Keratinocyte (primary cell): ENCODE results near the gene MYDGF. TPM values are rescaled to one million over a fixed set of nuclear protein-coding genes. Genes with fewer than 3 reads are reported as not detected.
A peak's percentile ranks its signal among the peaks of the same experiment; 100 is the strongest.

ENCODE experiments used
- DNase-seq: peaks from one replicate; pipeline ENCODE4 v3.0.0-alpha.2; 2011; ENCODE audit warnings: low read depth, missing footprints, low spot score
- FAIRE-seq: peaks from 2 replicates; lab custom pipeline; 2011; peaks lifted over from hg19 to GRCh38; lab: Jason Lieb, UNC
- H2AFZ ChIP-seq: 2 replicates; pipeline ENCODE4 v1.6.0; 2012; ENCODE audit warnings: low read length, control low read depth, inconsistent platforms; ENCODE audit not compliant: control insufficient read depth
- H3K27ac ChIP-seq: 2 replicates; pipeline ENCODE4 v1.5.1; 2011; ENCODE audit warnings: low read length; ENCODE audit not compliant: control insufficient read depth, insufficient read depth
- H3K27me3 ChIP-seq: 3 replicates; pipeline ENCODE4 v1.6.0; 2011; ENCODE audit warnings: low read length; ENCODE audit not compliant: control insufficient read depth, insufficient read depth; ENCODE audit errors: extremely low read depth
- H3K36me3 ChIP-seq, 2 experiments: 2 replicates in 1 of 2; 3 replicates in 1 of 2; pipeline ENCODE4 v1.5.1; 2011; ENCODE audit warnings: low read length in 2 of 2, mild to moderate bottlenecking in 1 of 2; ENCODE audit not compliant: control insufficient read depth in 2 of 2, insufficient read depth in 2 of 2; ENCODE audit errors: extremely low read depth in 1 of 2
- H3K4me1 ChIP-seq: 3 replicates; pipeline ENCODE4 v1.5.1; 2011; ENCODE audit warnings: low read length; ENCODE audit not compliant: control insufficient read depth, insufficient read depth; ENCODE audit errors: extremely low read depth
- H3K4me2 ChIP-seq: 3 replicates; pipeline ENCODE4 v1.6.0; 2011; ENCODE audit warnings: low read depth, low read length; ENCODE audit not compliant: control insufficient read depth, insufficient read depth; ENCODE audit errors: extremely low read depth
- H3K4me3 ChIP-seq, 3 experiments: fragments of 200-600 bp in 1 of 3; sonication (generic) in 1 of 3; 2 replicates in 2 of 3; 3 replicates in 1 of 3; pipeline ENCODE4 v1.5.1; 2011 to 2016; ENCODE audit warnings: low read length in 3 of 3, mild to moderate bottlenecking in 3 of 3, control low read depth in 2 of 3, inconsistent platforms in 1 of 3, low read depth in 1 of 3, mixed read lengths in 1 of 3, mixed run types in 1 of 3, moderate library complexity in 1 of 3; ENCODE audit not compliant: control insufficient read depth in 2 of 3, insufficient read depth in 2 of 3; ENCODE audit errors: extremely low read depth in 1 of 3
- H3K79me2 ChIP-seq: 2 replicates; pipeline ENCODE4 v1.6.0; 2012; ENCODE audit warnings: low read length; ENCODE audit not compliant: control insufficient read depth, insufficient read depth
- H3K9ac ChIP-seq: 3 replicates; pipeline ENCODE4 v1.6.0; 2011; ENCODE audit warnings: low read length; ENCODE audit not compliant: control insufficient read depth, insufficient read depth; ENCODE audit errors: extremely low read depth
- H3K9me1 ChIP-seq: 3 replicates; pipeline ENCODE4 v1.6.0; 2011; ENCODE audit warnings: low read length; ENCODE audit not compliant: control insufficient read depth, insufficient read depth; ENCODE audit errors: extremely low read depth
- H3K9me3 ChIP-seq: 2 replicates; pipeline ENCODE4 v1.5.1; 2012; ENCODE audit warnings: low read depth, low read length; ENCODE audit not compliant: control insufficient read depth
- H4K20me1 ChIP-seq: 3 replicates; pipeline ENCODE4 v1.6.0; 2011; ENCODE audit warnings: low read length; ENCODE audit not compliant: control insufficient read depth, insufficient read depth; ENCODE audit errors: extremely low read depth
- CTCF ChIP-seq, 3 experiments: IDR thresholded peaks in 1 of 3; conservative IDR thresholded peaks in 1 of 3; optimal IDR thresholded peaks in 1 of 3; 2 replicates in 2 of 3; 3 replicates in 1 of 3; pipeline versions ENCODE3 to v1.5.1; 2011; ENCODE audit warnings: low read length in 3 of 3, mild to moderate bottlenecking in 3 of 3, moderate library complexity in 2 of 3, control low read depth in 1 of 3, inconsistent platforms in 1 of 3; ENCODE audit not compliant: insufficient read depth in 2 of 3; ENCODE audit errors: extremely low read depth in 1 of 3
- EZH2 ChIP-seq: IDR thresholded peaks from one replicate; pipeline ENCODE4 v1.6.1; 2012; ENCODE audit warnings: inconsistent platforms, mild to moderate bottlenecking, low read length, moderate library complexity
- dilution Hi-C: fragments of 300-500 bp; cut with MboI; formaldehyde crosslinking; loops from one replicate; pipeline ENCODE4 v1.7.0; 2020; ENCODE audit warnings: low sequenced_read_pairs; ENCODE audit not compliant: extremely low pct_ligation_motif_present
- polyA plus RNA-seq, 5 experiments: library from polyadenylated mRNA; depleted of rRNA in 3 of 5; stranded (reverse) in 3 of 5; stranded (forward) in 1 of 5; unstranded in 1 of 5; fragments of >200 nt; gene quantifications; 1 replicate in 1 of 5; 2 replicates in 3 of 5; 3 replicates in 1 of 5; pipeline versions ENCODE4 v1.2.1 to v1.2.3, GENCODE V29; 2011 to 2012; ENCODE audit warnings: missing spikeins in 2 of 5, low read depth in 1 of 5, low replicate concordance in 1 of 5

The MYDGF gene
- polyA plus RNA-seq, 1 donor (not counting 4 experiments of a cell fraction or from before 2014, with no cell fraction given): 85.9 TPM

GRCh38 chr19:4638317-4638716 lies 31.8 kb downstream of the MYDGF start:
- FAIRE-seq (no peak), DNase-seq (no peak)
- peaks cover 19% of the 10 kb centered on the region for H3K79me2 ChIP-seq
- no peak overlapping the region for H3K4me2 ChIP-seq
- peak overlapping the region; percentile 9 for H3K9ac ChIP-seq
- no peaks in the 10 kb centered on the region for H4K20me1 ChIP-seq
- dilution Hi-C loops: no loop called here
- H3K9me1 ChIP-seq: no peaks in the 10 kb centered on the region
- no peaks in the 10 kb centered on the region for H3K27me3 ChIP-seq
- no peak overlapping the region for H3K4me3 ChIP-seq
- no peaks in the 10 kb centered on the region for H3K9me3 ChIP-seq
- no peak overlapping the region for H3K27ac ChIP-seq
- H2AFZ ChIP-seq: no peak overlapping the region
- H3K4me1 ChIP-seq: peaks cover 52% of the 10 kb centered on the region
- TF ChIP-seq EZH2 (no peak), CTCF (optimal IDR thresholded peaks at IDR 0.05 in 1 of 3, IDR thresholded peaks at IDR 0.05 in 1 of 3, conservative IDR thresholded peaks at IDR 0.05 in 1 of 3; ENCODE audit: extremely low read depth in 1 of 3, insufficient read depth in 2 of 3, low read length in 3 of 3) (no peak)
- H3K36me3 ChIP-seq: no peaks in the 10 kb centered on the region

- H3K9me1 ChIP-seq: no peaks in the 10 kb centered on the region
- no peak for TF ChIP-seq EZH2
- TF ChIP-seq CTCF (optimal IDR thresholded peaks at IDR 0.05 in 1 of 3, IDR thresholded peaks at IDR 0.05 in 1 of 3, conservative IDR thresholded peaks at IDR 0.05 in 1 of 3; ENCODE audit: extremely low read depth in 1 of 3, insufficient read depth in 2 of 3, low read length in 3 of 3): no peak
- dilution Hi-C loops: no loop called here
- no peaks in the 10 kb centered on the region for H4K20me1 ChIP-seq
- DNase-seq (no peak), FAIRE-seq (no peak)
- peak overlapping the region; percentile 64 for H3K9ac ChIP-seq
- no peaks in the 10 kb centered on the region for H3K36me3 ChIP-seq
- no peak overlapping the region for H3K27ac ChIP-seq
- H3K4me1 ChIP-seq: peaks cover 52% of the 10 kb centered on the region
- no peaks in the 10 kb centered on the region for H3K27me3 ChIP-seq
- peaks cover 15% of the 10 kb centered on the region for H3K79me2 ChIP-seq
- H3K9me3 ChIP-seq: no peaks in the 10 kb centered on the region
- H3K4me2 ChIP-seq: peak overlapping the region; percentile 85
- peak overlapping the region; percentile 82 for H2AFZ ChIP-seq
- no peak overlapping the region for H3K4me3 ChIP-seq
Observed at GRCh38 chr19:4636761-4637160, 33.4 kb downstream of the MYDGF start.
